GM13977 (cell line): ENCODE results near the gene PDE1C.

Experiments used
- DNase-seq: peaks from one replicate; pipeline ENCODE4 v3.0.0; 2012; ENCODE audit warnings: low spot score
- CTCF ChIP-seq: IDR thresholded peaks from 2 replicates; pipeline ENCODE4 v1.5.1; 2012; ENCODE audit warnings: mild to moderate bottlenecking, control low read depth; ENCODE audit not compliant: insufficient read depth; ENCODE audit errors: extremely low read depth, missing control alignments
- in situ Hi-C: fragments of 300-500 bp; cut with MboI; formaldehyde crosslinking; loops from one replicate; pipeline ENCODE4 v1.12.0; 2022; ENCODE audit warnings: low sequenced_read_pairs, low pct_unique_long_range_greater_than_20kb, mixed read lengths, inconsistent platforms; ENCODE audit not compliant: unreplicated experiment

Gene PDE1C

GRCh38 chr7:32071466-32072091 is 1.4 kb upstream of the PDE1C start:
- in situ Hi-C loops: no loop called here
- no peak for TF ChIP-seq CTCF

GRCh38 chr7:32070051-32070405 is 179 bp downstream of the PDE1C start:
- in situ Hi-C loops: no loop called here
- peak; percentile 25 for DNase-seq
- no peak for TF ChIP-seq CTCF

More at GRCh38 chr7:32071466-32072091, 1.4 kb upstream of the PDE1C start:
- DNase-seq: no peak

GRCh38 chr7:32069116-32069650 is 1.0 kb downstream of the PDE1C start:
- in situ Hi-C loops: no loop called here
- TF ChIP-seq CTCF: no peak
- no peak for DNase-seq

GRCh38 chr7:32068411-32069101 is 1.7 kb downstream of the PDE1C start:
- no peak for TF ChIP-seq CTCF
- no peak for DNase-seq
- in situ Hi-C loops: no loop called here

- DNase-seq: no peak
- in situ Hi-C loops: no loop called here
- no peak for TF ChIP-seq CTCF
Measured at GRCh38 chr7:32066441-32066840, 3.8 kb downstream of the PDE1C start.

GRCh38 chr7:32063614-32064013 is 6.6 kb downstream of the PDE1C start:
- TF ChIP-seq CTCF: no peak
- no peak for DNase-seq
- in situ Hi-C loops: no loop called here
